Measurements from ENCODE around the gene PRSS16.
"Not testable (repeated sequence)": the region's sequence is repeated elsewhere in the genome, so short reads cannot be mapped to it uniquely, and the experiment has no call there.

The PRSS16 gene

GRCh38 chr6:27242589-27243265 lies 4.8 kb upstream of the PRSS16 start:
- DNase-seq = no peak

- DNase-seq = no peak
Measured at GRCh38 chr6:27248783-27249182, 1.3 kb downstream of the PRSS16 start.

- DNase-seq = no peak
Measured at GRCh38 chr6:27250277-27251111, 3.0 kb downstream of the PRSS16 start.

GRCh38 chr6:27251112-27251605 lies 3.7 kb downstream of the PRSS16 start:
- no peak for DNase-seq

- no peak for DNase-seq
Measured at GRCh38 chr6:27251606-27252251, 4.2 kb downstream of the PRSS16 start.

GRCh38 chr6:27254566-27254965 lies 7.1 kb downstream of the PRSS16 start:
- DNase-seq = no peak

GRCh38 chr6:27255866-27256265 lies 8.4 kb downstream of the PRSS16 start:
- no peak for DNase-seq

GRCh38 chr6:27260369-27260768 lies 12.9 kb downstream of the PRSS16 start:
- no peak for DNase-seq

GRCh38 chr6:27260836-27261375 lies 13.4 kb downstream of the PRSS16 start:
- no peak for DNase-seq

- DNase-seq = no peak
Measured at GRCh38 chr6:27263886-27264285, 16.4 kb downstream of the PRSS16 start.

GRCh38 chr6:27267003-27267402 lies 19.5 kb downstream of the PRSS16 start:
- DNase-seq = not testable (repeated sequence)

GRCh38 chr6:27267857-27268434 lies 20.4 kb downstream of the PRSS16 start:
- DNase-seq = no peak

- DNase-seq = no peak
Measured at GRCh38 chr6:27268803-27269202, 21.3 kb downstream of the PRSS16 start.

- DNase-seq = no peak
Measured at GRCh38 chr6:27273783-27274182, 26.3 kb downstream of the PRSS16 start.

- DNase-seq = no peak
Measured at GRCh38 chr6:27275025-27275956, 27.8 kb downstream of the PRSS16 start.

- no peak for DNase-seq
Measured at GRCh38 chr6:27279513-27280063, 32.1 kb downstream of the PRSS16 start.

- DNase-seq = peak; percentile 52 to 64
Measured at GRCh38 chr6:27280064-27280539, 32.6 kb downstream of the PRSS16 start.

GRCh38 chr6:27280540-27281000 lies 33.1 kb downstream of the PRSS16 start:
- peak; percentile 52 to 64 for DNase-seq

GRCh38 chr6:27281105-27281539 lies 33.6 kb downstream of the PRSS16 start:
- DNase-seq = peak in 1 of 2 experiments; percentile 6

GRCh38 chr6:27281569-27281968 lies 34.1 kb downstream of the PRSS16 start:
- DNase-seq = no peak

- DNase-seq = no peak
Measured at GRCh38 chr6:27283279-27283678, 35.8 kb downstream of the PRSS16 start.

Measured in Kasumi-1 (cell line).